Stimulated activated CD4-positive, alpha-beta T cell treated with anti-CD3 and anti-CD28 coated beads, TNF-alpha, amount 100 ng/mL, for 1 hour (primary cell): ENCODE data around the gene C1QC.

Experiments used
- DNase-seq, 3 donors: peaks; one replicate each; pipeline ENCODE4 v3.0.0-alpha.2; 2020; ENCODE audit warnings: low read depth in 3 of 3, low spot score in 1 of 3

The C1QC gene

GRCh38 chr1:22677931-22678896 lies 34.8 kb downstream of the C1QC start:
- DNase-seq: no peak

DNA sequence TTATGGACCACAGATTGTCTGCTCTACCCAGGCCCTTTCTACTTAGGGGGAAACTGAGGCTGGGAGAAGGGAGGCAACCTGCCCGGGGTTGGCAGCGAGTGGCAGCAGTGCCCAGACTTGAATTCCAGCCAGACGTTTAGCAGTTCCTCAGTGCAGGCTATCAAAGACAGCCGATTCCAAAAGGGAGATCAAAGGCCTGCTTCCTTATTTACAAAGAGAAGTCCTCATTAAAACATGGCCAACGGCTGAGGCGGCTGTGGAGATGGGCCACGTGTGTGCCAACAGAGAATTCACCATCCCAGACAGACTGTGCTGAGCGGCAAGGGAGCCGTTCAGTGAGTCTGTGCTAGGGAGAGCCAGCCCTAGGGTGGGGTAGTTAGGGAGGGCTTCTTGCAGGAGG lies 37.3 kb downstream of the C1QC start:
- DNase-seq: no peak

DNA sequence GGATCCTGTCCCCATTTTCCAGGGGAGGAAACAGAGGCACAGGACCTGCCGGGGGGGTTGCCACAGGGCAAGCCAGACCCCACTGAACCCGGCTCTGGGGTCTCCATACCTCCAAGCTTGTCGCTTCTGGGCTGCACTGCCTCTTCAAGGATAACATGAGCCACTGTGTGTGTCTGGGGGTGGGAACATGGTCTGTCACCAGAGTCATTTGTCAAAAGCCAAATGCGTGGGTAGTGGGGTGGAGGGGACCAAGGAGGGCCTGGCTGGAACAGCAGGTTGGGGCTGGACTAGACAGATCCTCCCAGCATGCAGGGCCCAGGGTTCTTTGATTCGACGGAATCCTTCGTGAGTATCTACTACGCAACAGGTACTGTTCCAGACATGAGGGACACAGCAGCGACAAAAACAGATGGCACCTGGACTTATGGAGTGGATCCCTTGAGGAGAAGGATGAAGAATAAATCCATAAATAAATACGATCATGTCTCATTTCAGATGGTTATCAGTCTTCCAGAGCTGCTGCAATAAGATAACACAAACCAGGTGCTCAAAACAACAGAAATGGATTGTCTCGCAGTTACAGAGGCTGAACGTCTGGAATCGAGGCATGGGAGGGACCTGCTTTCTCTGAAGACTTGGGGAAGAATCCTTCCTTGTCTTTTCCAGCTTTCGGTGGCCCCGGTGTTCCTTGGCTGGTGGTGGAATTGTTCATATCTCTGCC lies 38.3 kb downstream of the C1QC start:
- DNase-seq: no peak

GRCh38 chr1:22683547-22683946 lies 40.1 kb downstream of the C1QC start:
- DNase-seq: no peak

DNA sequence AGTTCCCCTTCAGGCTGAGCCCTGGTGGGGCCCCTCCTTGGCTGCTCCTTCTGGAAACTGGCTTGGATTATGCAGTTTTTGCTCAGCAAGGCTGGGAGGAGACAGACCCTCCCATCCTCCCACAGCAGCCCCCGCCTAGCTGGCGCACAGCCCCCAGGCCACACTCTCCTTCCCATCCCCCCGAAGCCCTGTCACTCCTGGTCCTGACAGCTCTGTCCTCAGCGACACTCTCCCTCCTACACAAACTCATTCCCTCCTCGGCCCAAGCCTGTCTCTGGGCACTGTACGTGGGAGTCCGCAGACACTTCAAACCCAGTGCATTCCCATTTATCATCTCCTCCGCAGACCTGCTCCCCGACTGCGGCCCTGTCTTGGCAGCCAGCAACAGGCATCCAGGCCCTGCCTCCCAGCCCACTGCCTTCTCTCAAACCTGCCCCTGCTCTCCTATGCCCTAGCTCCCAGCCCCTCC lies 42.2 kb downstream of the C1QC start:
- DNase-seq: no peak

DNA sequence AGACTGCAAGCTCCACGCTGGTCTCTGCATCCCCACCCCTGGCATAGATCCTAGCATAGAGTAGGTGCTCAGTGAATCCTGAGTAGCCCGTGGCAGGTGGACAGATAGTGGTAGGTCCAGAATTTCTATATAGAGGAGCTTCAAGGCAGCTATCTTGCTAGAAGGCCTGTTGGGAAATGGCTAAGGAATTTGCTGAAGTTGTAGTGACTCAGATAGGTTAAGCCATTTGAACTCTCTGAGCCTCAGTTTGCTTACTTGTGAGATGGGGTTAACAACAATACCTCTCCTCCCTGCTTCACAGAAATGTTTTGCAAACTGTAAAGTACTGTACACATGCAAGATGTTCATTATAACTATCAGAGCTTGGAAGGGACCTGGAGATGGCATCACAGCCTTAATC lies 43.8 kb downstream of the C1QC start:
- no peak for DNase-seq

- DNase-seq: no peak
Measured at GRCh38 chr1:22688466-22688865, 45.0 kb downstream of the C1QC start.

- no peak for DNase-seq
Measured at GRCh38 chr1:22689505-22689904, 46.1 kb downstream of the C1QC start.

DNA sequence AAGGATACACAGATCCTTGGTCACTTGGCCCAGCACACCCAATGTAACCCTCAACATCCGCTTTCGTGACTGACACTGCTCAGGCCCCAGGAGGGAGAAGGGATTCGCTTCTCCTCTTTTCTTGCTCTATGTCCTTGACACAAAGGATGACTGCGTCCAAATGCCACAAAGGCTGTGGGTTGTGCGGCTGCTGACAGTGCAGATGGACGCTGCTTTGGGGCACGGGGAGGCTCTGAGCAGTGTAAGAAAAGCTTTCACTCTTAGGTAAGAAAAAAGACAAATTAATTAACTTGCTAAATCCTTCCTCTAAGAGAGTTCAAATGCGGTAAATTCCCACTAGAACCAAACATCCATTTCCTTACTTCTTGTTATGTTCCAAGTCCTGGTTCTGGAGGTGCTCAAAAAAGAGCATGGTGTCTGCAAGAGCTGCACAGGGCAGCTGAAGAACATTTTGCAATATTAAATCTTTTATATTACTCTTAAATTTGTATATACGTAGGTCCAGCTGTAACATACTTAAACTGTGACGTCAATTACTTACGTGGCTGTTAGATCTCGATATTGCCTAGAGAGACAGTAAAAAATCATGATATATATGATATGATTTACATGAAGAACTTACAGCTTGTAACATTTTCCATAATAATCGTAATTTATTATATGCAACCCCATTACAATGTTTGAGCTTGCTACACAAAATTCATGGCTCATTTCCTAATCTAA lies 47.8 kb downstream of the C1QC start:
- no peak for DNase-seq

GRCh38 chr1:22694172-22694571 lies 50.7 kb downstream of the C1QC start:
- DNase-seq: no peak

- no peak for DNase-seq
Measured at GRCh38 chr1:22696610-22697009, 53.2 kb downstream of the C1QC start.
